ENCODE measurements around the gene EVI5L. TPM values are rescaled to one million over a fixed set of nuclear protein-coding genes. Genes with fewer than 3 reads are reported as not detected.
A peak's percentile ranks its signal among the peaks of the same experiment; 100 is the strongest.

The EVI5L gene
- total and polyA plus RNA-seq, 2 donors (not counting 1 experiment from before 2014, with no cell fraction given): 10.4 to 16.5 TPM

DNA sequence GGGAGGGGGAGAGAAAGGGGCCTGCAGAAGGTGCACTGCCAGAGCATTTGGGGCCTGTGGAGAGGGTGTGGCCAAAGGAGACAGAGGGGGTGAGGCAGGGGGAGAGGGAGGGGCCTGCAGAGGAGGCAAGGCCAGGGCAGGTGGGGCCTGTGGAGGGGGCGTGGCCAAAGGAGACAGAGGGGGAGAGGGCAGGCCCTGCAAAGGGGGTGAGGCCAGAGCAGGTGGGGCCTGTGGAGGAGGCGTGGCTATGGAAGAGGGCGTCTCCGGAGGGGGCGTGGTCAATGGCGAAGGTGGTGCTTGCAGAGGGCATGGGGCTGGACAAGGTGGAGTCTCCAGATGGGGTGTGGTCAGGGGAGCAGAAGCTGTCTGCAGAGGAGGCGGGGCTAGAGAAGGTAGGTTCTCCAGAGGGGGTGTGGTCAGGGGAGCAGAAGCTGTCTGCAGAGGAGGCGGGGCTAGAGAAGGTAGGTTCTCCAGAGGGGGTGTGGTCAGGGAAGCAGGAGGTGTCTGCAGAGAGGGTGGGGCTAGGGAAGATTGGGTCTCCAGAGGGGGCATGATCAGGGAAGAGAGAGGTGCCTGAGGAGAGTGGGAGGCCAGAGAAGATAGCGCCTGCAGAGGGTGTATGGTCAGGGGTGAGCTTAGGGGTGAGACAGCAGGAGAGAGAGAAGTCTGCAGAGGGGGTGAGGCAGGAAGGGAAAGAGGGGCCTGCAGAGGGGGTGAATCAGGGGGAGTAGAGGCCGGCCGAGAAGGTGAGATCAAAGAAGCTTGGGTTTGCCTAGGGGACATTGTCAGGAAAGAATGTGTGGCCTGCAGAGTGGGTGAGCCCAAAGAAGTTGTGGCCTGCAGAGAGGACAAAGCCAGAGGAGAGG lies 40.8 kb downstream of the EVI5L start:
- DNase-seq (ENCODE audit: low read depth in 2 of 2): peak; percentile 10 to 27
- Histone ChIP-seq H2AFZ (ENCODE audit: low read length) (no peak overlapping the region), H3K9me3 (ENCODE audit: control insufficient read depth, insufficient read depth, low read depth, low read length) (no peaks in the 10 kb centered on the region), H3K27ac (ENCODE audit: insufficient read depth, low read length) (no peak overlapping the region), H3K79me2 (ENCODE audit: control insufficient read depth, insufficient read depth, low read length) (no peaks in the 10 kb centered on the region), H3K4me3 (replicated peaks in 1 of 4; ENCODE audit: control extremely low read depth in 1 of 4, insufficient read depth in 1 of 4, low read depth in 3 of 4, low read length in 4 of 4) (no peak overlapping the region), H3K9ac (ENCODE audit: insufficient read depth, low read length) (no peak overlapping the region), H3K4me2 (ENCODE audit: extremely low read depth, insufficient read depth, low read length) (no peak overlapping the region), H3K27me3 (ENCODE audit: control insufficient read depth, insufficient read depth, low read length) (peaks cover 17% of the 10 kb centered on the region), H4K20me1 (ENCODE audit: control insufficient read depth, extremely low read depth, insufficient read depth, low read length) (no peaks in the 10 kb centered on the region), H3K4me1 (ENCODE audit: control insufficient read depth, extremely low read depth, insufficient read depth, low read length) (peaks cover 7% of the 10 kb centered on the region), H3K36me3 (ENCODE audit: control insufficient read depth, insufficient read depth, low read length) (no peaks in the 10 kb centered on the region)
- TF ChIP-seq, protein P1, sequence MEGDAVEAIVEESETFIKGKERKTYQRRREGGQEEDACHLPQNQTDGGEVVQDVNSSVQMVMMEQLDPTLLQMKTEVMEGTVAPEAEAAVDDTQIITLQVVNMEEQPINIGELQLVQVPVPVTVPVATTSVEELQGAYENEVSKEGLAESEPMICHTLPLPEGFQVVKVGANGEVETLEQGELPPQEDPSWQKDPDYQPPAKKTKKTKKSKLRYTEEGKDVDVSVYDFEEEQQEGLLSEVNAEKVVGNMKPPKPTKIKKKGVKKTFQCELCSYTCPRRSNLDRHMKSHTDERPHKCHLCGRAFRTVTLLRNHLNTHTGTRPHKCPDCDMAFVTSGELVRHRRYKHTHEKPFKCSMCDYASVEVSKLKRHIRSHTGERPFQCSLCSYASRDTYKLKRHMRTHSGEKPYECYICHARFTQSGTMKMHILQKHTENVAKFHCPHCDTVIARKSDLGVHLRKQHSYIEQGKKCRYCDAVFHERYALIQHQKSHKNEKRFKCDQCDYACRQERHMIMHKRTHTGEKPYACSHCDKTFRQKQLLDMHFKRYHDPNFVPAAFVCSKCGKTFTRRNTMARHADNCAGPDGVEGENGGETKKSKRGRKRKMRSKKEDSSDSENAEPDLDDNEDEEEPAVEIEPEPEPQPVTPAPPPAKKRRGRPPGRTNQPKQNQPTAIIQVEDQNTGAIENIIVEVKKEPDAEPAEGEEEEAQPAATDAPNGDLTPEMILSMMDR (conservative IDR thresholded peaks at IDR 0.05 in 1 of 2, IDR thresholded peaks at IDR 0.05 in 1 of 2; ENCODE audit: low read depth in 1 of 2, low read length in 2 of 2): no peak
- TF ChIP-seq EZH2 (IDR thresholded peaks at IDR 0.05; ENCODE audit: low read length, missing control alignments): no peak

DNA sequence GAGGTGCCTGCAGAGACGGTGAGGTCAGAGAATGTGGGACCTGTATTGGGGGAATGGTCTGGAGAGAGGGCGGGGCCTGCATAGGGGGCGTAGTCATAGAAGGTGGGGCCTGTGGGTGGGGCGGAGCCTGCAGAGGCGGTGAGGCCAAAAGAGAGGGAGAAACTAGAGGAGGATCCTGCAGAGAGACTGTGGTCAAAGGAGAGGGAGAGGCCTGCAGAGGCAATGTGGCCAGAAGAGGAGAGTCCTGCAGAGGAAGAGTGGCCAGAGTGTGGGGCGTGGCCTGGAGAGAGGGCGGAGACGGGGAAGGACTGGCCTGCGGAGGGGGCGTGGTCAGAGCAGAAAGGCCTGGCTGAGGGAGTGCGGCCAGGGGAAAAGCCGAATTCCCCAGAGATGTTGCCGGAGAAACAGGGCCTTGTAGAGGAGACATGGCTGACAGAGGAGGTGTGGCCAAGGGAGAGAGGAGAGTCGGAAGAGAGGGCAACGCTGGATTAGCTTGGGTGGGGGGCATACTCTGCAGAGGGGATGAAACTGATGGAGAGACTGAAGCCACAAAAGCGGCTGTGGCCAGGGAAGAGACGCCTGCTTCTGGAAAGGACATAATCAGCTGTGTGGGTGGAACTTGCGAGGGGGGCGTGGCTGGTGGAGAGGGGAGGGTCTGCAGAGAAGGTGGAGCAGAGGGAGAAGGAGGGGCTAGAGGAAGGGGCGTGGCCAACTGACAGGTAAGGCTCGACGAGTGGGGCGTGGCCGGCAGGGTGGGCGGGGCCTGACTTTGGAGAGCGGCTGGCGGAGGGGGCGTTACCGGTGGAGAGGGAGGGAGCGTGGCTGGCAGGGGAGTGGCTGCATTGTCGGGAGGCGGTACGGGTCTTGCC lies 41.7 kb downstream of the EVI5L start:
- Histone ChIP-seq H3K79me2 (ENCODE audit: control insufficient read depth, insufficient read depth, low read length) (no peaks in the 10 kb centered on the region), H3K4me2 (ENCODE audit: extremely low read depth, insufficient read depth, low read length) (peak overlapping the region; percentile 40), H2AFZ (ENCODE audit: low read length) (peak overlapping the region; percentile 90), H4K20me1 (ENCODE audit: control insufficient read depth, extremely low read depth, insufficient read depth, low read length) (no peaks in the 10 kb centered on the region), H3K9me3 (ENCODE audit: control insufficient read depth, insufficient read depth, low read depth, low read length) (no peaks in the 10 kb centered on the region), H3K27ac (ENCODE audit: insufficient read depth, low read length) (peak overlapping the region; percentile 16), H3K36me3 (ENCODE audit: control insufficient read depth, insufficient read depth, low read length) (no peaks in the 10 kb centered on the region), H3K4me3 (replicated peaks in 1 of 4; ENCODE audit: control extremely low read depth in 1 of 4, insufficient read depth in 1 of 4, low read depth in 3 of 4, low read length in 4 of 4) (peak overlapping the region; percentile 32 to 53 (median 42)), H3K9ac (ENCODE audit: insufficient read depth, low read length) (peak overlapping the region; percentile 4), H3K4me1 (ENCODE audit: control insufficient read depth, extremely low read depth, insufficient read depth, low read length) (peaks cover 7% of the 10 kb centered on the region), H3K27me3 (ENCODE audit: control insufficient read depth, insufficient read depth, low read length) (peaks cover 17% of the 10 kb centered on the region)
- TF ChIP-seq EZH2 (IDR thresholded peaks at IDR 0.05; ENCODE audit: low read length, missing control alignments): no peak
- TF ChIP-seq, protein P1 (conservative IDR thresholded peaks at IDR 0.05 in 1 of 2, IDR thresholded peaks at IDR 0.05 in 1 of 2; ENCODE audit: low read depth in 1 of 2, low read length in 2 of 2): no peak
- DNase-seq (ENCODE audit: low read depth in 2 of 2): peak; percentile 85 to 92
